HG02642 (cell line): ENCODE data around the gene HLF.

Experiments
- ATAC-seq: cut with Tn5 transposase; IDR thresholded peaks from one replicate; pipeline ENCODE4 v1.9.1; 2021; ENCODE audit warnings: mild to moderate bottlenecking; ENCODE audit not compliant: unreplicated experiment, poor library complexity

HLF gene

DNA sequence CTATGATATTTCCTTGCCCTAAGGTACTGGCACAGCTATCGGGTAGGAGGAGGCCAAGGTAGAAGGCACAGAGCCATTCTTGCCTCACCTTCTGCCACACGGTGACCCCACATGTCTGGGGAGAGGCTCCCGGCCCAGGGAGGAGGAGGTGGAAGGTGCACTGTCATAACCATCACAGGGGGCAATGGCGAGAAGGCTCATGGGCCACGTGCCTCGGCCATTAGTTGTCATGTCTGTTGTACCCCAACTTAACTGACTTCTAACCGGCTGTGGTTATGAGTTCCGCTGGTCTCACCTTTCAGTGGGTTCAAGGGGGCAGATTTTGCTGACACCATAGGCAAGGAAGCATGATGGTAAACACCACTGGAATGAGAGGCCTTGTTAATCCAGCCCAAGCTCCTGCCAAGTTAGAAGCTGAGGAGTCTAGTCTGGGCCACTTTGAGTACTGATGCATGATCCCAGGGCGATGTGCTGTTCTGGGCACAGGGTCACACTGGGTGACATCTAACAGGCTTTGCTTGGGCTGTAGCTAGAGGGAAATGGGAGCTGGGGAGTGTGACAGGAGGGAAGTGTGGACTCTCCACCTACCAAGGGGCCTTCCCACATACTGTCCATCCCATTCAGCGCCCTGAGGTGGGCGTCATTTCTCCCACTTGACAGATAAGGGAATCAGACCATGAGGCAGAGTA, 39.6 kb downstream of the HLF start:
- ATAC-seq, result no peak

DNA sequence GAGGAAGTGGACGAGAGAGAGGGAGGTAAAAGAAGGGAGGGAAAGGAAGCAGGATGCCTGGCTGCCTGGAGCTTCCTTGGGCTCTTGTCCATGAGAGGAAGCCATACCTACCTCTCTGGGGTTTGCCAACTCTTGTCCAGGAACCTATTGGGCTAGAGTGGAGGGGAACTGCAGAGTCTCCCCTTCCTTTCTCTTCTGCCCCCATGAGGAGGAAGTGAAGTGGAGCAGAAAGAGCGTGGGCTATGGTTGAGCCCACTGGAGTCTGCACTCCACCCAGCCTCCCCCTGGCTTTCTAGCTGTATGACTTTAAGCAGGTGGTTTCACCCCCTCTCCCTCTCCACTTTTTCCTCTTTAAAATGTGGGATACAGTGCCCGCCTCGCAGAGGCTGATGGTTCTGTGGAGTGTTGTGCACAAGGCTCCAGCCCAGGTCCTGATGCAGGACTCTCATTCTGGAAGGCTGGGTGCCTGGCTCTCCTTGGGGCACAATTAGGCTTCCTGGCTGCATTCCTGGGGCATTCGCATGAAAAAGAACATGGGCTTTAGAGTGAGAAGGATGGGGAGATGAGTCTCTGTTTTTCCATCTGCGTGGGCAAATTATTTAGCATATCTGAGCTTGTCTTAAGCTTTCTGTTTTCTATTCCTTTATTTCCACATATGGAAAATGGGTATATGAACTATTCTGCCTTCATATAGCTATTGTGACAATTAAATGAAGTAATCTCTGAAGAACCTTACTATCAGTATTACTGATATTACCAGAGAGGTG, 40.7 kb downstream of the HLF start:
- ATAC-seq, result no peak

DNA sequence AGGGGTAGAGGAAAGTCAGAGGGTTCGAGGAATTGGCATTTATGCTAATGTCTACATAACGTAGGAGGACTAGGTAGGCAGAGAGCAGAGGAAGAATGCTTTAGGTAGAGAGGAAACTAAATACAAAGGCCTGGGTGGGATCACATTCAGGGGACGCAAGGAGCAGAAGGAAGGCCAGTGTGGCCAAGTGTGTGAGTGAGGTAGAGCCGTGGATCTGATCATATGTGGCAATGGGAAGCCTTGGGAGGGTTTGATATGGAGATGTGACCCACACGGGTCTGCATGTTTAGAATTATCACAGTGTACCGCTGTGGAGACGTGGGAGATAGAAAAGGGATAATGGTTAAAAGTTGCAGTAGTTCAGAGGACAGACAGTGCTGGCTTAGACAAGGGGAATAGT, 43.1 kb downstream of the HLF start:
- no peak for ATAC-seq

DNA sequence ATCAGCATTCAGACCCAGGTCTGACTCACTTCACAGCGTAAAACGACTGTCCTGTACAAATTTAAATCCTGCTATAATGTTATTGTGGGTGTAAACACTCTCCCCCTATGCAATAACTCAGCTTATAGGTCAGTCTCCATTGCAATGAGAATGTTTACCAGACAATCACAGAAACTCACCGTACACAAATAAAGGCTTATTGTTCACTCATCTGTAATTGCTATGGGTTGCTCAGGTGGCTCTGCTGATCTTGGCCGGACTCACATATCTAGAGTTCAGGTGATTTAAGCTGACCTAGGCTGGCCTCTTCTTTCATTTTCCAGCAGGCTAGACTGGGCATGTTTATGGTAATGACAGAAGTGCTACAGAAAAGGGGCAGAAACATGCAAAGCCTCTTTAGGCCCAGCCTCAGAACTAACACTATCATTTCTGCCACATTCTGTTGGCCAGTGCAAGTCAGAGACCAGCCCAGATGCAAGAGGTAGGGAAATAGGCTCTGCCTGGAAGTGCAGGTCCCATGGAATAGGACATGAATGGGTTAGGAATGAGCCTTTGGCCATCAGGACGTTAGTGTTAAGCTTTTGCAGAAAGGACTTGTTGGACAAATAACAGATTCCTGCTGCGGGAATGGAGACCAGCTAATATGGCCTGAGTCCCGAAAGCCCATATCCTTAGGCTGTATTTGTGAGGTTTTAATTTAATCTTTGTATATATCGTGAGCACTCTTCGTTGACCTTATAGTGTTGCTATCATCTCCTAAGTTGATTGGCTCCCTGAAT, 44.0 kb downstream of the HLF start:
- no peak for ATAC-seq

DNA sequence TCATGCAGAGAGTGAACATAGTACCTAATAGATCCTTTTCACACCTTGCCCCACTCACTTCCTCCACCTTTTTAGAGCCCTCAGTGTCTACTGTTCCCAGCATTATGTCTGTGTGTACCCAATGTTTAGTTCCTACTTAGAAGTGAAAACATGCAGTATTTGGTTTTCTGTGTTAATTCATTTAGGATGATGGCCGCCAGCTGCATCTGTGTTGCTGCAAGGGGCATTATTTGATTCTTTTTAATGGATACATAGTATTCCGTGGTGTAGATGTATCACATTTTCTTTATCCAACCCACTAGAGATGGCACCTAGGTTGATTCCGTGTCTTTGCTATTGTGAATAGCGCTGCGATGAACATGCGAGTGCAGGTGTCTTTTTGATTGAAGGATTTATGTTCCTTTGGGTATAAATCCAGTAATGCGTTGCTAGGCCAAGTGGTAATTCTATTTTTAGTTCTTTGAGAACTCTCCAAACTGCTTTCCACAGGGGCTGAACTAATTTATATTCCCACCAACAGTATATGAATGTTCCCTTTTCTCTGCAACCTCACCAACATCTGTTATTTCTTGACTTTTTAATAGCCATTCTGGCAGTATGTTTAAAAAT, 47.1 kb downstream of the HLF start:
- no peak for ATAC-seq

DNA sequence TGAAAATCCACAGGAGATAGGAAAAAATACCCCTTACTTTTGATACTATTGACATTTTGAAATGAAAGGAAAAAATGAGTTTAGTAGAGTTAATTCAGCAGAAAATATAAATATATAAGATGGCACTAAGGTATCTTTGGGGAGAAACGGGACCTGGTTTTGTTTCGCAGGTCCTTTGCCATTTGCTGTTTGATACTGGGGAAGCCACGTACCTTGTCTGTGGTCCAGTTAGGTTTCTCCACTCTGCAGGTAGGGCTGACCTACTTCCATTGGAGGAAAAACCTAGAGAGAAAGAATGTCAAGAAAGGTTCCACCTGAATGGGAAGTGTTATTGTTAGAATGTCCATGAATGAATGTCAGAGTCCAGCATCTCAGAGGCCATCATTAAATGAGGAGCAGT, 48.1 kb downstream of the HLF start:
- ATAC-seq, result no peak

DNA sequence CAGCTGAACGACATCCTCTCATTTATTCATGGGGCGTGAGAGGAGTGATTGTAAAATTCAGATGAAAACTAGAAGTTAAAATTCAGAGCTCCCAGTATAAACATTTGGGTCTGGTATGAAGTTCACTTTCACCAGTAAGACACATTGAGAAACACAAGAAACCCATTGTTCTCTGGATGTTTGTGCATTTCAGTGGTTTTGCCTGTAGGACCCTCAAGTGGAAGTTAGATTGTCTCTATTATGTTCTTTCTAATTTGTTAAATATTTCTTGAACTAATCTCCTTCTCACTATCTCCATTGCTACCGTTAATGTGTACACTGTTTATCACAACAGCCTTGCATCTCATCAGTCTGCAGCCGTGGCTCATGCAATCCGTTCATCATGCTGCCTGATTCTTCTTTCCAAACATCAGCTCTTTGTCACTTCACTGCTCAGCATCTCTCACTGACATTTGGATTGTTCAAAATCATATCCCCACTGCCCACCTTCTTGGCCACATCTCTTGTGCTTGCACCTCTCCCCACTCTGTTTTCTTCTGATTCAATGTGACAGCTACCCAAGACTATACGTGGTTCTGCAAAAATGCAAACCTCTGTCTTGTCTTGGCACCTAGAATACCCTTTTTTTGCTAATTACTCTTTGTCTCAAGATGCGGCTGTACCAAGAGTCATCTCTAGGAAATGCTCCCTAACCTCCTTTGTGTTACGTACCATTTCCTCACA, 49.5 kb downstream of the HLF start:
- no peak for ATAC-seq

DNA sequence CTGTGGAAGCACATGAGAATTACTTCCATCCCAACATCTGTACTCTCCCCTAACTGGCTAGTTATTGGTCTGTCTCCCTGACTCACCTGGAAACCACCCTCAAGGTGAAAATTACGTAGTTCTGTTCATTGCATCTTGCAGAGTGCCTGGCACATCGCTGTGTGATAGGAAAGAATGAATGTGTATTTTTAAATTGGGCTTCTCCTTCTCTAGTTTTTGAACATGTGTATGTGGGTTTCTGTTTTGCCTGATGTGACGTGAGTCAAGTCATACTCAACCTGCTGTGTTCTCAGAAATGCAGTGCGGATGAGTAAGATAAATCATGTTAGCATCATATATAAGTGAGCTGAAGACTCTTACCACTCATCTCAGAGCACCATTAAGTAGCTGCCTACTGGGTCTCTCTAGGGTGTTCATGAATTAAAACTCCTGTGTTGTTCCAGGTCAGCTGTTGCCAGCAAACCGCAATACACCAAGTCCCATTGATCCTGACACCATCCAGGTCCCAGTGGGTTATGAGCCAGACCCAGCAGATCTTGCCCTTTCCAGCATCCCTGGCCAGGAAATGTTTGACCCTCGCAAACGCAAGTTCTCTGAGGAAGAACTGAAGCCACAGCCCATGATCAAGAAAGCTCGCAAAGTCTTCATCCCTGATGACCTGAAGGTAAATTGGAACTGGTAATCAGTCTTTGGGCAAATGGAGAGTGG, 50.2 kb downstream of the HLF start:
- no peak for ATAC-seq

DNA sequence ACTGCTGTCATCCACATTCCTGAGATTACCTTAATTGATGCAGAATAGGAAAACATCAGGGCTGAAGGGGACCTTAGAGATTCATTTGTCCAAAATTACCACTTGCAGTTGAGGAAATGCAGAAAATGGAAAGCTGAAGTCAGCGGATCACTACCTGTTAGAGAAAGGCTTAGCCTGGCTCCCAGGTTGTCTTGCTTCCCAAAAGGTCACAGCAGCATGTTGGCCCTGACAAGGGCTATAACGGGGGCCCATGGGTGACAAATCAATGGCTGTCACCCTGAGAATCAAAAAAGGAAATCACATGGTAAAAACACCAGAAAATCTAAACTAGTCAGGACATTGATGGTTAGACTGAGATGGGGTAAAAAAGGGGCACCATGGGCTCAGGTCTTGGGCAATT, 51.7 kb downstream of the HLF start:
- no peak for ATAC-seq

DNA sequence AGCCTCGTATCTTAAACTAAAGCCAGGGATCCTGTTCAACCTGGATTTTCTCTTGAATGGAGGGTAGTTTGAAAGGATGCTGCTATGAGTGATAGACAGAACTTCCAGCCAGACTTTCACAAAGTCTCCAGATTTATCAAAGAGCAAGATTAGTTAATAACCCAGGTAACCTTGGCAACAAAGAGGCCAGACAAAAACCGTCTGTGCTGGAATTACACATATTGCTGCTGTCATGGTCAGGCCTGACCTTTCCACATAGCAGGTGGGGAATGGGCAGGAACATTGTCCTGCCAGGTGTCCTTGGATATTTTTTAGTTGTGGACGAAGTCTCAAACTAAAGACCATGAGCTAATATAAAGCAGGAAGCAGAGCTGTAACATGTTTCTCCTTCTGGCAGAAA, 52.5 kb downstream of the HLF start:
- no peak for ATAC-seq

DNA sequence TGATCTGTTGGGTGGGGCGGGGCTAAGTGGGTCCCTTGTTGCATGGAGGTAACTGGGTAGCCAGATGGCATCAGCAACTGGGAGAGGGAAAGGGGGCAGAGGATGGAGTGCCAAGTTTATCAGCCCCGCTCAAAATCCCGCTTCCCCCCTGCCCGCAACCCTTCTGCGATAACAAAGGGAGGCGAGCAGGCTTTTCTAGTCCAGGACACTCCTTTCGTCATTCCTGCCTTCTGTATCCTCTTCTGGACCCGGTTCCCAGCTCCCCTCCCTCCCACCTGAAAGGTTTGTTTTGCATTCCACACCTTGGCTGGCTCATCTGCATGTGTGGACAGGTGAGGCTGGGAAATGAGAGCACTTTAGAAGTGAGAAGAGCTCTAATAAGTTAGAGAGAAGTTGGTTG, 53.3 kb downstream of the HLF start:
- no peak for ATAC-seq

DNA sequence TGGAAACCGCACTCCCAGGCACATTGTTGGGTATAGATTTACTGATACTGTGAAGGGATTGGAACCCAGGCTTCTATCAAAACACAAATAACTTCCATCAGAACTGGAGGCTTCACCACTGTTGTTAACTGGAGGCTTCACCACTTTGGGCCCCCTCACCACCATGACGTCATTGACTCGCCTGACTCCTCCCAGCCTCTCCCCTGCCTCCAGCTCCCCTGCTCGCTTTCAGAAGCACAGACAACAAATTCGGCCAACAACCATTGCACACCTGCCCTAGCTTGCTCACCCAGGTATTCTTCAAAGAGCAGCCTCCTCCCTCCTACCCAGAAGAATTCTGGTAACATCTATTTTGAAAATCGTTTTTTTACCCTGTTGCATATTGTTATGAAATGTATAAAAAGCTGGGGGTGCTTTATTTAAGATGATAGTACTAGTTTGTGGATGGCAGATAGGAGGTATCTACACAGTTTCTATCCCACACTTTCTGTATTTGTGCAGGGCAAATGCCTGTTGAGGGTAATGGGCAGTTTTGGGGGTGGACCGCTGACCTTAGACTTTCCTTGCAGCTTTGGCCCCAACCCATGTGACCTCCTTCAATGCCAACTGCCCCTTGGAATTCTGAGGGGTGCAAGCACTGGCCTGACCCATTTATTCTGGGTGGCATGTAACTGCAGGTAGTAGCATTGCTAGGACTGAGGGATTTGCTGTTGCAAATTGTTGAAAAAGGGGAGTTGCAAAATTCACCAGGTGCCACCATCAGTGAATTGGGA, 54.1 kb downstream of the HLF start:
- ATAC-seq, result no peak

DNA sequence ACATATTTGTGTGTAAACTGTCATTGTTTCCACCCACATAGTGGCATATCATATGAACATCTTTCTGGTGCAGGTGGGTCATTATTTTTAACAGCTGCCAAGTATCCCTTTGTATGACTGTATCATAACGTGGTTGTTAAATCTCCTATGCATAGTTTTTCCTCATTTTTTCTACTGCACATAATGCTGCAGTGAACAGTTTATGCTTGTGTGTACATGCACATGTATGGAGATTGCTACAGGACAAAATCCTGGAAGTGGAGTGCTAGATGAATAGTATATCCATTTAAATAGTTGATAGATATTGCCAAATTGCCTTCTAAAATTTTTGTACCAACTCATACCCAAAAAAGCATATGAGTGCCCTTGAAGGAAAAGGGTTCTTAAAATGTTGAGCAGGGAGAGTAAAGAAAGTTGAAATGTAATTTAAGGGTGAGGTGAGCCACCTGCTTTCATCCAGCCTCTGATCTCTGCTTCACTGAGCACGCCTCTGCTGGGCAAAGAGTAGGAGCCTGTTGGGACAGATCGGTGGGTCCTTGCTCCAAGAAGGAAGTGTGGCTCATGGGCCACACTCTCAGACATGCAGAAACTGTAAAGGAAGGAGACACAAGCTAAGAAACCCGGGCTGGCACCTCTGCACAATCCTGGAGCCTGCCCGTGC, 55.3 kb downstream of the HLF start:
- no peak for ATAC-seq

DNA sequence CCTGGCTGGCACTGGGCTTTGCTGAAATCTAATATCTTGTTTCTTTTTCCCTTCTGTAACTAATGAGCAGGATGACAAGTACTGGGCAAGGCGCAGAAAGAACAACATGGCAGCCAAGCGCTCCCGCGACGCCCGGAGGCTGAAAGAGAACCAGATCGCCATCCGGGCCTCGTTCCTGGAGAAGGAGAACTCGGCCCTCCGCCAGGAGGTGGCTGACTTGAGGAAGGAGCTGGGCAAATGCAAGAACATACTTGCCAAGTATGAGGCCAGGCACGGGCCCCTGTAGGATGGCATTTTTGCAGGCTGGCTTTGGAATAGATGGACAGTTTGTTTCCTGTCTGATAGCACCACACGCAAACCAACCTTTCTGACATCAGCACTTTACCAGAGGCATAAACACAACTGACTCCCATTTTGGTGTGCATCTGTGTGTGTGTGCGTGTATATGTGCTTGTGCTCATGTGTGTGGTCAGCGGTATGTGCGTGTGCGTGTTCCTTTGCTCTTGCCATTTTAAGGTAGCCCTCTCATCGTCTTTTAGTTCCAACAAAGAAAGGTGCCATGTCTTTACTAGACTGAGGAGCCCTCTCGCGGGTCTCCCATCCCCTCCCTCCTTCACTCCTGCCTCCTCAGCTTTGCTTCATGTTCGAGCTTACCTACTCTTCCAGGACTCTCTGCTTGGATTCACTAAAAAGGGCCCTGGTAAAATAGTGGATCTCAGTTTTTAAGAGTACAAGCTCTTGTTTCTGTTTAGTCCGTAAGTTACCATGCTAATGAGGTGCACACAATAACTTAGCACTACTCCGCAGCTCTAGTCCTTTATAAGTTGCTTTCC, 56.0 kb downstream of the HLF start:
- no peak for ATAC-seq

DNA sequence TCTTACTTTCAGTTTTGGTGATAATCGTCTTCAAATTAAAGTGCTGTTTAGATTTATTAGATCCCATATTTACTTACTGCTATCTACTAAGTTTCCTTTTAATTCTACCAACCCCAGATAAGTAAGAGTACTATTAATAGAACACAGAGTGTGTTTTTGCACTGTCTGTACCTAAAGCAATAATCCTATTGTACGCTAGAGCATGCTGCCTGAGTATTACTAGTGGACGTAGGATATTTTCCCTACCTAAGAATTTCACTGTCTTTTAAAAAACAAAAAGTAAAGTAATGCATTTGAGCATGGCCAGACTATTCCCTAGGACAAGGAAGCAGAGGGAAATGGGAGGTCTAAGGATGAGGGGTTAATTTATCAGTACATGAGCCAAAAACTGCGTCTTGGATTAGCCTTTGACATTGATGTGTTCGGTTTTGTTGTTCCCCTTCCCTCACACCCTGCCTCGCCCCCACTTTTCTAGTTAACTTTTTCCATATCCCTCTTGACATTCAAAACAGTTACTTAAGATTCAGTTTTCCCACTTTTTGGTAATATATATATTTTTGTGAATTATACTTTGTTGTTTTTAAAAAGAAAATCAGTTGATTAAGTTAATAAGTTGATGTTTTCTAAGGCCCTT, 56.8 kb downstream of the HLF start:
- ATAC-seq, result no peak

DNA sequence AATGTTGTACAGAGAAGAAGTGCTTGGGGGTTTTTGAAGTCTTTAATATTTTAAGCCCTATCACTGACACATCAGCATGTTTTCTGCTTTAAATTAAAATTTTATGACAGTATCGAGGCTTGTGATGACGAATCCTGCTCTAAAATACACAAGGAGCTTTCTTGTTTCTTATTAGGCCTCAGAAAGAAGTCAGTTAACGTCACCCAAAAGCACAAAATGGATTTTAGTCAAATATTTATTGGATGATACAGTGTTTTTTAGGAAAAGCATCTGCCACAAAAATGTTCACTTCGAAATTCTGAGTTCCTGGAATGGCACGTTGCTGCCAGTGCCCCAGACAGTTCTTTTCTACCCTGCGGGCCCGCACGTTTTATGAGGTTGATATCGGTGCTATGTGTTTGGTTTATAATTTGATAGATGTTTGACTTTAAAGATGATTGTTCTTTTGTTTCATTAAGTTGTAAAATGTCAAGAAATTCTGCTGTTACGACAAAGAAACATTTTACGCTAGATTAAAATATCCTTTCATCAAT, 57.8 kb downstream of the HLF start:
- ATAC-seq, result no peak
